HG03469 (cell line): ENCODE measurements around the gene PSMB10.
"Not testable (repeated sequence)": the region's sequence is repeated elsewhere in the genome, so short reads cannot be mapped to it uniquely, and the experiment has no call there.

ENCODE experiments used
- ATAC-seq: cut with Tn5 transposase; IDR thresholded peaks from one replicate; pipeline ENCODE4 v1.9.1; 2021; ENCODE audit warnings: mild to moderate bottlenecking, moderate library complexity, moderate number of reproducible peaks; ENCODE audit not compliant: unreplicated experiment

PSMB10 gene

DNA sequence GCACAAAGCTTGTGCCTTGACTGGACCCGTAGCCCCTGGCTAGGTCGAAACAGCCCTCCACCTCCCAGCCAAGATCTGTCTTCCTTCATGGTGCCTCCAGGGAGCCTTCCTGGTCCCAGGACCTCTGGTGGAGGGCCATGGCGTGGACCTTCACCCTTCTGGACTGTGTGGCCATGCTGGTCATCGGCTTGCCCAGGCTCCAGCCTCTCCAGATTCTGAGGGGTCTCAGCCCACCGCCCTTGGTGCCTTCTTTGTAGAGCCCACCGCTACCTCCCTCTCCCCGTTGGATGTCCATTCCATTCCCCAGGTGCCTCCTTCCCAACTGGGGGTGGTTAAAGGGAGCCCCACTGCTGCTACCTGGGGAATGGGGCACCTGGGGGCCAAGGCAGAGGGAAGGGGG is 8.5 kb downstream of the PSMB10 start:
- no peak for ATAC-seq

- no peak for ATAC-seq
These were observed 9.3 kb downstream of the PSMB10 start for GRCh38 chr16:67927131-67927941.

DNA sequence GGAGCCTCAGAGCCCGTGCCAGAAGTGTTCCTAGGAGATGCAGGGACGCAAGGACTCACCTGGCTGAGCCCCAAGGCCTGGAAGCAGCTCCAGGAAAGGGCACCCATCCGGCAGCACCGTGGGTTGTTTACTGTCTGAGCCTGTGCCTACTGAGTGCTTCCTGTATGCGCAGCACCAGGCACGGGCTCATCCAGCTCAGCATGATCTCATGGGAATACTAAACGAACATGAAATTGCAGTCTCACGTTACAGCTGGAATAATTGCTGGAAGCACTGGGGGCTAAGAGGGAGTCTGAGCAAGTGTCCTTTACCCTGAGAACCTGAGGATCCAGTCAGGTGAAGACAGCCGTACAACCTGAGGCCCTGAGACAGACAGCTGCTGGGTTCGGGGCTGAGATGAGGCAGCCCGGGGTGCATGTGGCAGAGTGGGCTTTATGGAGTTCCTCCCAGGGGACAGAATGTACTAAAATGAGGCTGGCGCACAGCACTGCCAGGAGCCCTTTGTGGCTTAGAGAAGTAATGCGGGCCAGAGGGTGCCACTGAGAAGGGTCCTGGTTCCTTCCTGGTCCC is 10.4 kb downstream of the PSMB10 start:
- ATAC-seq = no peak

- no peak for ATAC-seq
These were observed 12.3 kb downstream of the PSMB10 start for GRCh38 chr16:67924140-67924906.

- ATAC-seq = no peak
These were observed 13.1 kb downstream of the PSMB10 start for GRCh38 chr16:67923414-67924116.

GRCh38 chr16:67922740-67923139 is 13.9 kb downstream of the PSMB10 start:
- ATAC-seq = no peak

GRCh38 chr16:67922221-67922620 is 14.4 kb downstream of the PSMB10 start:
- no peak for ATAC-seq

DNA sequence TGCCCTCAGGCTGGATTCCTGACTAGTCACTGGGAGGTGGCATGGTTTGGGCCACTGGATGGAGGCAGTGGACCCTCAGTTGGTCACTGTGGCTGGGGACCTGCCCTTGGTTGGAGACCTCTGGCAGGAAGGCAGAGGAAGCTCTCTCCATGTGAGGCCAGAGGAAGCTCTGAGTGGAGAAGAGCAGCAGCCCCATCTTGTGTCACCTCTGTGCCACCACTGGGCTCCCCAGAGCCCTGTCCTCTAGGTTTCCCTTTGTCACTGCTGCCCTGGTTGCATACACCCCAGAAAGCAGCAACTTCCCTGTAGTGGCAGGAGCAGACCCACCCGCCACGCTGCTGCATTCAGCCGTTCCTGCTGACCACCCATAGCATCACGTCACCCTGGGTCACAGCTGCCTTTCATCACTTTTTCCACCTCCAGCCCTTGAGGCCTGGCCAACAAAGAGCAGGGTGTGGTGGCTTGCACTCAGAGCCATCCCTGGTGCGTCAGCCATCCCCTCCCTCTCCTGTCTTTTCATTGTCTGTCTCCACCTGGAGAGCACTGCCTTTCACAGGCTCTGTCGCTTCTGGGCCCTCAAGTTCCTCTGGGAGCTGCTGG is 16.9 kb downstream of the PSMB10 start:
- no peak for ATAC-seq

DNA sequence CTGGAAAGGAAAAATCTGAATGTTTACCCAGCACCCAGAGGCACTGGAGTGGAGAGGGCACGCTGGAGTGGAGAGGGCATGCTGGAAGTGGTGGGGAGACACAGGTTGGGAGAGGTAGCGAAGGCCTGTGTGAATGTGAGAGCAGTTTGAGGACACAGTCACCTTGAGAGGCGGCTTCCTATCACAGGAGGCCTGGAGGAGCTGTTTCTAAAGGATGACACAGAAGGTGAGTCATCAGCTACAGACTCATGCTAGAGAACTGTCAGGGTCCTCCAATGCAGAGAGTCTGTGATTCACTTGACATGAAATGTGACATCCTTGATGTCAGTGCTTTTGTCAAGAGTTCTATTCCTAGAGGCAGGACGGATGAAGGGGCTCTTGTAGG is 18.8 kb downstream of the PSMB10 start:
- no peak for ATAC-seq

- no peak for ATAC-seq
These were observed 19.4 kb downstream of the PSMB10 start for GRCh38 chr16:67917140-67917851.

DNA sequence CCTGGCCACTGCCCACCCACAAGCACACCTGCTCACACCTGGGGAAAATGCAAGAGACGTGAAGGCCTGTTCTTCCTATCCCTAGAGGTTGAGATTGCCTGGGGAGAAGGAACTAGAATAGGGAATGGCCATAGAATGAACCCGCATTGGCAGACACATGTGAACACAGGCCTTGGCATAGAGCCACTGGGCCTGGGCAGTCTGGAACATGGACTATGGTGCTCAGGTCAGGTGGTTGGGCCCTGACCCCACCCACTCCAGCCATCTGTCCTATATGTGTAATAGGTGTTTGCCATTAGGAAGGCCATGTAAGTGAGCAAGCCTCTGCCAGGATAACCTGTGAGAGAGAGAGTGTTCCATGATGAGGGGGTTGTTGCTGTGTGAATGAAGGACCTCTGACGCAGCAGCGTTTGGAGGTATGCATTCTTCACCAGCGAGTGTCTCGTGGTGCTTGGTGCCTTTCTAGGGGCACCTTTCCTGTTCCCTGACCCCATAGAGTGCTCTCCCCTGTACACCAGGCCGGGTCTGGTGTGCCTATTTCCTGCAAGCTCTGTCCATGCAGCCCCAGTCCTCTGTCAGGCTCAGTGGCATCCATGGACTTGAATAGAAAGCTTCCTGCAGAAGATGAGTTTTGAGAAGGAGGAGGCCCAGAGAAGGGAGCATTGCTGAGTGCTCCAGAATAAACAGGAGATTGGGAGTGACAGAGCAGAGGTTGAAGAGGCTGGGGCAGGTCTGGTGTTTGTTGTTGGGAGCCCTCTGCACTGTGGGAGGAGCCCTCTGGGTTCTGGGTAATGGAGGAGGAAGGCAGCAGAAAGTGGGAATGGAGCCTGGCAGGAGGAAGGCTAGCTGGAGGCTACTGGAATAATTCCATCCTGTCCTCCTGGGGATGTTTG is 20.6 kb downstream of the PSMB10 start:
- no peak for ATAC-seq

GRCh38 chr16:67915496-67915769 is 21.2 kb downstream of the PSMB10 start:
- not testable (repeated sequence) for ATAC-seq

DNA sequence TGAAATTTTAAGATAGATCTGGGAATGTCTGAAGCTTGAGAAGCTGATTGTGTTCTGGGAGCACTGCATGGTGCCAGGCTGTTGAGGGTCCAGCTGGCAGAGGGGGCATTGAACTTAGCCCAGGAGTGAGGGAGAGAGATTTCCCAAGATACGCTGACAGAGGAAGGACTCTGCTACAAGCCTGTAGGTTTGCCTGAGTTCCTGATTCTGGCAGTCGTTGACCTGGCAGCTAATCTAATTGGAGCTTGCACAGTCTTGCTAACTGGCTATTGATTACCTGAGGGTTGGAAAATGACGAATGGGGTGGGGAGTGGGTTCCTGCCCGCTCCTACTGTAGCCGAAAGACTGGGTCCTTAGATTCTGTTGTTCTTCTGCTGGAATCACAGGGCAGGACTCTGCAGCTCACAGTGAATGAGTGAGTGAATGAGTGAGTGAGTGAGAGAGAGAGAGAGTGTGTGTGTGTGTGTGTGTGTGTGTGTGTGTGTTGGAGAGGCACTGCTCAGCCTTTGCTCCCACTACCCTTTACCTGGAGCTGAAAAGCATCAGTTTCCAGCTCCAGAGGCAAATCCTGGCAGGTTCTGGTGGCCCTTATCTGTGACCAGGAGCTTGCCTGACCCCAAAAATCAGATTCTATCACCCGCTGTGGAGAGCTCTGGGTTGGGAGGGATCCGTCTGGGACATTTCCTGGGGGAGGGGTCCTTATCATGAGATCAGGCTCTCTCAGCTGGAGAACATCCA is 21.7 kb downstream of the PSMB10 start:
- no peak for ATAC-seq

- ATAC-seq = no peak
These were observed 26.5 kb downstream of the PSMB10 start for GRCh38 chr16:67910158-67910557.

- ATAC-seq = no peak
These were observed 27.5 kb downstream of the PSMB10 start for GRCh38 chr16:67909056-67909742.

DNA sequence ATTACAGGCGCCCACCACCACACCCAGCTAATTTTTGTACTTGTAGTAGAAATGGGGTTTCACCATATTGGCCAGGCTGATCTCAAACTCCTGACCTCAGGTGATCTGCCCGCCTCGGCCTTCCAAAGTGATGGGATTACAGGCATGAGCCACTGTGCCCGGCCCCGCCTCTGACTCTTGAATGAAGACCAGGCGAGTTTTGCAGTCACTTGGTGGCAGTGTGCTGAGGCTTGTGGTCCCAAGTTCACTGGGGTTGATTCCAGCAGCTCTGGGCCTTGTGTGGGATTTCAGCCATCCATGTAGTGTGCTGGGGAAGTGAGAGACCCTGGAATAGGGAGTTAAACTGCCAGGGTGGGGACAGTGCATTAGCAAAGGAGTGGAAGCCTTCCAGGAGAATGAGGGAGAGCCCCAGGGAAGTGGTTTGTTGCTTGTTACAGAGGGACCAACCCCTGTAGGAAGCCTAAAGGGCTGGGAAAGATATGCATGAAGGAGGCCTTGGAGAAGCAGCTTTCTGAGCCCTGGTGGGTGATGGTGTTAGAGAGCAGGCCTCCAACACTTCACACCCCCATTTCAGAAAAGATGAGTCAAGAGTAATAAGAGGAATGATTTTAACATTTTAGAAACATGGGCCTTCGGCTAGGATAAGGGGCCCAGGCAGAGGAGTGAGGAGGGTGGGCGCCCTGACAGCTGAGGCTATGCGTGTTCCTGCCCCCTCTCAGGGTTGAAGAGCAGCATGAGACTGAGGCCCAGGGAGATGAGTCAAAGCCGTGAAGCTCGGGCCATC is 29.1 kb downstream of the PSMB10 start:
- ATAC-seq = no peak

DNA sequence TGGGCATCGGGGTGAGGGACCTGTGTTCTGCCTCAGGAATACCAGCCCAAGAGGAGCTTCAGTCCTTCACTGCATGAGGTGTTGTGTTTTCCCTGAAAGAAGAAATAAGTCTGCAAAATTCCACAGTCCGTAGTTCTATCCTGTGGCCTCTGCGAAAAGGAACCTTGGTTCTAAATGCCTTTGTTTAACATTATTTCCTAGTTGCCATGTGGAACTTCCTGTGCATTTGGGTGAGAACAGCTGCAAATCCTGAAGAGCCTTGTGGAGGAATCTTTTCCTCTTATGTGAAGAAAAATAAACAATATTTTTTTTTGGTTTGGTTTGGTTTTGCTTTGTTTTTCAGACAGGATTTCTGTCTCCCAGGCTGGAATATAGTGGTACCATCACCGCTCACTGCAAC is 33.8 kb downstream of the PSMB10 start:
- ATAC-seq = no peak
